GM18868 (cell line): Measurements from ENCODE around the gene CYFIP1.
"Not testable (repeated sequence)": the region's sequence is repeated elsewhere in the genome, so short reads cannot be mapped to it uniquely, and the experiment has no call there.

Experiments used
- ATAC-seq: cut with Tn5 transposase; IDR thresholded peaks from one replicate; pipeline ENCODE4 v1.9.1; 2021; ENCODE audit warnings: mild to moderate bottlenecking, moderate library complexity; ENCODE audit not compliant: unreplicated experiment

CYFIP1 gene

DNA sequence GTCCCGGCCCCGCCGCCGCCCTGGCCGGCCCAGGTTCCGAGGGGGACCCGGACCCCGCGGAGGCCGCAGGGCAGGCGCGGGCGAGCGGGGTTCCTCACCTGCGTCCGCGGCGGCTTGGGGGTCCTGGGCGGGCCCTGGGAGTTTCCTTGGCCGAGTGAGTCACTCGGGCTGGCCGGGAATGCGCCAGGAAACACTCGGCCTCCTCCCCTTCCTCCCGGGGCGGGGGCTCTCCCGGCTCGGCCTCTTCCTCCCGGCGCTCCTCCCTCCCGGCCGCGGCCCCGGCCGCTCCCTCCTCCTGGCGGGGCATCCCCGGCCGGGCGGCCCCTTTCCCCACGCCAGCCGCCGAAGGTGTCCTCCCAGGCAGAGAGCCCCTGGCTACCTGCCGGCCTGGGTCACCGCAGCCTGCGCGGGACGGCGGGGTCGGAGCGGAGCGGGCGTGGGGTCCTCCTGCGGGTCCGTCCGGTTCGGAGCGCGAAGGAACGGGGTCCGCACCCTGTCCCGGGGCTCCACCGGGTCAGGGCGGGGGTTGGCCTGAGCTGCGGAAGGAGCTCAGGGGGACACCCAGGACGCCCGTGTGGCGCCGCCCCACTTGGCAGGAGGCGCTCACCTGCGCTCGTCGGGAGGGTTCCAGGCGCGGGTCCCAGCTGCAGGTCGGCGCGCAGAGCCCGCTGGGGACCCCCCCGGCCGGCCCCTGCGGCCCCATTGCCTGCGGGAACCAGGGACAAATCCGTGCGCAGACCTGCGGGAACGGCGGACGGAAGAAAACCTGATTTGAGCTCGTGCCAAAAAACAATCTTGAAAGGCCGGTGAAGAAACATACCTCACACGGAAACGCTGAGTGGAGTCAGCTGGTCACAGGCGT, at the start of gene CYFIP1:
Gene CYFIP1, minus strand, starts transcription at position 180 of the 862 bp plus-strand sequence. CDS start 33,083 bp downstream, outside the sequence.
- peak; percentile 68 for ATAC-seq

DNA sequence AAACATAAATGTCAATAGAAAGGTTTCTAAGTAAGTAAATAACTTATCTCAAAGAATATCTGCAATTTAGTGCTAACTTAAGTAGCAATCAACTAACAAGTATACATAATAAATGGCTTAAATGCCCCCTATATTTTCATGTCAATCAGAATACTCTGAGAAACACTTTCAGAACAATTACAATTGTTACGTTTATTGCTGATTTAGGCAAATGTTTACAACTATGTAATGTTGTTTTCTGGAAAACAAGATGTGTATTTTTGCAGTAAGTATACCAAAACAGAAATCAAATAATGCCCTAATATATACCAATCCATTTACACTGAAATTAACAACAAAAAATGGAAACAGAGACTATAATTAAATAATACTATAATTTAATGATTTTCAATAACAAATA, 46.0 kb upstream of the CYFIP1 start:
- ATAC-seq: no peak

DNA sequence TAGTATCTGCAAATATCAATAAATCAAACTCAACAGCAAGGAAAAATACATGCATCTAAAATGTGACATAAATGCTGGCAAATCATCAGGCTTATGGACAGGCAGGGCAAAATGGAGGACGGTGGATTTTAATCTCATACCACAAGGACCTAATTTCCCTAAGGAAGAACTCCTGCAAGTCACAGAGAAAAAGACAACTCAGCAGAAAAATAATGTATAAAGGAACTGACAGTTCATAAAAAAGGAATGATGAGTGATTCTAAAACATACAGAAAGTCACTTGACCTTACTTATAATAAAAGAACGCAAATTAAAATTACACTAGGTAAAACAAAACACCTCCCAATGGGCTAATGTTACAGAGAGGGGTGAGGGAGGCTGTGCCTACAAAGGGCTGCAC, 42.0 kb upstream of the CYFIP1 start:
- ATAC-seq: no peak

DNA sequence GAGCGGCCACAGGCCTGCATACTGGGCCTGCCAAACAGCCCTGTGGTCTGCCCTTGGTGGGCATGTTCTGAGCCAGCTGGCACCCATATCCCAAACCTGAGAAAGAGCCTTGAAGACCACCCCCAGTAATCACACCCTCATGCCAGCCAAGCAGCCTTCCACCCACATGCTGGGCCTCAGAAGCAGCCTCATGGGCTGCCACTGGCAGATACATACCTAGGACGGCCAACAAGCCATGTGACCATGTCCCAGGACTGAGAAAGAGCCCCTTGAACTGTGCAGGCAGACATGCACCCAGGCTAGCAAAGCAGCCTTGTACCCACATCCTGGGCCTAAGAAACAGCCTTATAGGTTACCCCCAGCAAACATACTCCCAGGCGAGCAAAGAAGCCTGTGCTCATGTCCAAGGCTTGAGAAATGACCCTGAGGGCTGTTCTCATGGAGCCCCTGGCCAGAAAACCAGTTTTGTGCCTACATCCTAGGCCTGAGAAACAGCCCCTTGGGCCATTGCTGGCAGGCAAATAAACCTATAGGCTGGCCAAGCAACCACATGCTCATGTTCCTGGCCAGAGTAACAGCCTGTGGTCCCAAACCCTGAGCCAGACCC, 34.3 kb upstream of the CYFIP1 start:
- ATAC-seq: no peak

DNA sequence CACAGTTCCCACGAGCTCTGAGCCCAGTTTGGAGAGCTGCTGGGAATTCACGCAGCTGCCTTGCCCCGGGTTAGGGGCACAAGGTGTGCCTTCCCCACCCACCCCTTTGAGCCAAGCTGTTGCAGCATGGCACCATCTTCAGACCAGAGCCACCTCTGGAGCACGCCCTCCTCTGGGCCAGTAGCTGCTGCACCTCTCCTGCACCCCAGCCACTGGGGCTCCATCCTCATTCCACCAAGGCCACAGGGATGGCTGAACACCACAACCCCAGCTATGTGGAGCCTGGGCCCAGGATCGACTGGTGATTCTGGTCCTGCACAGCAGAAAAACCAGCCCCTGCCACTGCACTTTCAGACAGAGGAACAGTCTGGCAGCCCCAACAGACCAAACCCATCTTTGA, 33.5 kb upstream of the CYFIP1 start:
- no peak for ATAC-seq

DNA sequence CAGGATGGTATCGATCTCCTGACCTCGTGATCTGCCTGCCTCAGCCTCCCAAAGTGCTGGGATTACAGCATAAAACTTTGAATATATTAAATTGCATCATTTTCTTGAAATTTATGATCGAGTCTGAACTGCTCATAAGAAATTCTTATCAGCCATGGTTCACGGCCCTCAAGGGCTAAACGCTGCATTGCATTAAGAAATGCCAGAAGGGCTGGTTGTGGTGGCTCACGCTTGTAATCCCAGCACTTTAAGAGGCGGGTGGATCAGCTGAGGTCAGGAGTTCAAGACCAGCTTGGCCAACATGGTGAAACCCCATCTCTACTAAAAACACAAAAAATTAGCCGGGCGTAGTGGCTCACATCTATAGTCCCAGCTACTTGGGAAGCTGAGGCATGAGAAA, 32.4 kb upstream of the CYFIP1 start:
- not testable (repeated sequence) for ATAC-seq

DNA sequence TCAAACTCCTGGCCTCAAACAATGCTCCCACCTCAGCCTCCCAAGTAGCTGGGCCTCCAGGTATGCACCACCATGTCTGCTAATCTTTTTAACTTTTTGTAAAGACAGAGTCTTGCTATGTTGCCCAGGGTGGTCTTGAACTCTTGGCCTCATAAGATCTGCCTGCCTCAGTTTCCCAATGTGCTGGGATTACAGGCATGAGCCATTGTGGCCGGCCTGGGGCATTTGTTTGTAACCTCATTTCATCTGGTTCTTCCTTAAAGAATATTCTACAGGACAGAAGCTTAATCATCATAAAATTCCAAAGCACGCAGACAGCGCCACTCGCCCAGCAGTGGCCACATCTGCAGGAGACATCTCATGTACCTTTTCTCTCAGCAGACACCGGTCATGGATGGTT, 23.6 kb upstream of the CYFIP1 start:
- no peak for ATAC-seq

DNA sequence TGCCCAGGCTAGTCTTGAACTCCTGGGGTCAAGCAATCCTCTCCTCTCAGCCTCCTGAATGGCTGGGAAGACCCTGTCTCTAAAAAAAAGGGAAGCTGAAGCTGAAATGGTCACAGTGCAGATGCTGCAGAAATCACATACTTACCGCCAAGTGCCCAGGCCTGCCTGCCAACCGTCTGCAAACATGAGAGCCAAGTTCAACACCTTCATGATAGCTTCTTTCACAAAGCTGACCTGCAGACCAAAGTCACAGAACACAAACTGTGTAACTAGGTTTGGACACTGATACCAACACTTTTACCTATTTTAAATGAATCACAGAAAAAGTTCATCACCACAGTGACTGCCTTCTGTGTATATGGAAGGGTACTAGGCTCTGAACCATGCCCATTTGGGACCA, 22.8 kb upstream of the CYFIP1 start:
- no peak for ATAC-seq

DNA sequence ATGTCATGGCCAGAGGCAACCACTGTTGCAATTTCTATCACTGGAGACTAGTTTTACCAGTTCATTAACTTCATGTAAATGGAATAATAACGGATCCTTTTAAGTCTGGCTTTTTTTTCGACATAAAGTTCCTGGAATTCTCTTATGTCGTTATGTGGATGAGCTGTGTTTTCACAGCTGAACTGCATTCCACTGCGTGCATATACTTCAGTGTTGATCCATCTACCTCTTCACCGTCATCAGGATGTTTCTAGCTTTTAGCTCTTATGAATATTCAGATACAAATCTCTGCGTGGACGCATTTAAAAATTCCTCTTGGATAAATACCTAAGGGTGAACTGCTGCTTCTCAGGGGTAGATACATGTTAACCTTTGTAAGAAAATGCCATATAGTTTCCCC, 15.6 kb upstream of the CYFIP1 start:
- ATAC-seq: no peak

DNA sequence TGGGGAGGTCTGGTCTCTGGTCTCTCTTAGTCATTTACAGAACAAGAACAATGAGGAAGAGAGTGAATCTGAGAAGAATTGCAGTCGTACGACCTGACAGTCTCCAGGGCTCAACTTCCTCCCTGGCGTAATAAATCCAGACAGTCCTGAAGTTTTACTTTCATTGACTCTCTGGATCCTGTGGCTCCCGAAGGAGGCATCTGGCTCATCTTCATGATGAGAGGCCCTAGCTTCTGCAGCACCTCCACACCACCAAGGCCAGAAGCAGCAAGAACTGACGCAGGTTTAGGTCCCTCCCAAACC, 11.8 kb upstream of the CYFIP1 start:
- no peak for ATAC-seq

DNA sequence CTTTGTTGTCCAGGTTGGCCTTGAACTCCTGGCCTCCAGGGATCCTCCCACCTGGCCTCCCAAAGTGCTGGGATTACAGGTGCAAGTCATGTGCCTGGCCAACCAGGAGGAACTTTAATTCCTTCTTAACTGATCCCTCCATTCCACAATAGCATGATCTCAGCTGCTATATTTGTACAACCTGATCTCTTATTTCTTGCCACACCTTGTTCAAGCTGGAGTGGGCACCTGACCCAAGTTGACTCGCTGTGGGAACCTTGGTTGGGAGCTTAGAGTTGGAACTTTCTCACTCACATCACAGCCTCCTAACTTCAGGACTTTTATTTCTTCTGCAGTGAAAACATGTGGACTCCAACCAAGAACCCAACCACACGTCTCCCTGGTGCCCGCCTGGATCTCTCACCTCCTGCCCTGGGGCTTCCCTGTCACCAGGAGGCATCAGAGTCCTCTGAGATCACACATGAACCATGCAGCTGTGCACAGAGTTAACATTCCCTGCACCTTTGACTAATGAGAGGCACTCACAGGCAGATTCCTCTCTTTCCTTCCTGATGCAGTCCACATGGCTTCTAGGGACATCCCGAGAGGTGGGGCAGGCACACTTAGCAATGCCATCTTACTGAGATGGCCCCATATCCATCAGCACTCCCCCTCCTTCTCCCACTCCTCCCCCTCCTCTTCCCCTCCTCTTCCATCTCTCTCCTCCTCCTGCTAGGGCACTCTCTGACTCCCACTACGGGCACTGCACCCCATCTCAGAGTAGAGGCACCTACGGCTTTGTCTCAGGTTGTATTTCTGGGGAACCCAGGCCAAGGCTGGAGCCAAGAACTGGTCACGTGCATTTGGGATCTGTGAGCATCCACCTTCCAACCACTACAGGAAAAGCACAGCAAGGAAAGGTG, 9.7 kb upstream of the CYFIP1 start:
- ATAC-seq: no peak

DNA sequence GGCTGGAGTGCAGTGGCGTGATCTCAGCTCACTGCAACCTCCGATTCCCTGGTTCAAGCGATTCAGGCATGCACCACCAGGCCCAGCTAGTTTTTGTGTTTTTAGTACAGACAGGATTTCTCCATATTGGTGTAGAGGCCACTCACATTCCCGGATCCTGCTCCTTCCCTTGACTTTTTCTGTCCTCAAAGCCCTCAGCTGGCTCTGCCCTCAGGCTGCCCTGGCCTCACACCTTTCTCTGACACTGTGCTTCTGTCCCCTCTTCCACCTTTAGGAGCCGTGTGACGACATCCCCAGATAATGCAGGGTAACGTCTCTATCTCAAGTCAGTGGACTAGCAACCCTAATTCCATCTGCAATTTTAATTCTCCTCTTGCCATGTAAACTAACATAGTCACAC, 8.6 kb upstream of the CYFIP1 start:
- ATAC-seq: no peak

DNA sequence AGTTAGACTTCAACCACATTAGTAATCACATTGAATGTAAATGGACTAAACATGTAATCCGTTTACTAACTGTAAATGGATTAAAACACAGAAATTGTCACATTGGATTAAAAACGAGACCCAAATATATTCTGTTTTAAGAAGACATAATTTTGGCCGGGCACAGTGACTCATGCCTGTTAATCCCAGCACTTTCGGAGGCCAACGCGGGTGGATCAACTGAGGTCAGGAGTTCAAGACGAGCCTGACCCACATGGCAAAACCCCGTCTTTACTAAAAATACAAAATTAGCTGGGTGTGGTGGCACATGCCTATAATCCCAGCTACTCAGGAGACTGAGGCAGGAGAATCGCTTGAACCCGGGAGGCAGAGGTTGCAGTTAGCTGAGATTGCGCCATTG, 1.8 kb upstream of the CYFIP1 start:
- not testable (repeated sequence) for ATAC-seq

DNA sequence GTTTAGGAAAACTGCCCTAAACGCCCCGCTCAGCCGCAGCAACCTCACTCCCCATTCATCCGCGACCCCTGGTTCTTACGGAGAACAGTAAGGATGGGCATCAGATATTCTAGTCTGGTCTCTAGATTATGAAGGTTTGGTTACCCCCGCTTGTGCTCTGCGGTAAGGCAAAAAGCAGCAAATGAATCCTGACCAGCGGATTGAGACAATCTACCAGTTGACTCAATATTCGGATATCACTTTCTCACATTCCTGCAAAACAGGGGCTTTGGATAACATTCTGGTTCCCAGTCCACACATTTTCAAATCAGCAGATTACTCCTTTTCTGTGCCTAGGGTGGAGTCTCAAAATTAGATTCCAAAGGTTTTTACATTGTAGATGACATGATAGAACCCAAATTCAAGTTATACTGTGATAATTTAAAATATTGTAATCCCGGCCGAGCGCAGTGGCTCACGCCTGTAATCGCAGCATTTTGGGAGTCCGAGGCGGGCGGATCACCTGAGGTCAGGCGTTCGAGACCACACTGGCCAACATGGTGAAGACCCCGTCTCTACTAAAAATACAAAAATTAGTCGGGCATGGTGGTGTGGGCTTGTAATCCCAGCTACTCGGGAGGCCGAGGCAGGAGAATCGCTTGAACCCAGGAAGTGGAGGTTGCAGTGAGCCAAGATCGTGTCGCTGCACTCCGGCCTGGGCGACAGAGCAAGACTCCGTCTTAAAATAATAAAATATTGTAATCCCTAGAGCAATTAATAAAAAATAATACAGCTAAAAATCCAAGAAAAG, 1.1 kb upstream of the CYFIP1 start:
- ATAC-seq: no peak

DNA sequence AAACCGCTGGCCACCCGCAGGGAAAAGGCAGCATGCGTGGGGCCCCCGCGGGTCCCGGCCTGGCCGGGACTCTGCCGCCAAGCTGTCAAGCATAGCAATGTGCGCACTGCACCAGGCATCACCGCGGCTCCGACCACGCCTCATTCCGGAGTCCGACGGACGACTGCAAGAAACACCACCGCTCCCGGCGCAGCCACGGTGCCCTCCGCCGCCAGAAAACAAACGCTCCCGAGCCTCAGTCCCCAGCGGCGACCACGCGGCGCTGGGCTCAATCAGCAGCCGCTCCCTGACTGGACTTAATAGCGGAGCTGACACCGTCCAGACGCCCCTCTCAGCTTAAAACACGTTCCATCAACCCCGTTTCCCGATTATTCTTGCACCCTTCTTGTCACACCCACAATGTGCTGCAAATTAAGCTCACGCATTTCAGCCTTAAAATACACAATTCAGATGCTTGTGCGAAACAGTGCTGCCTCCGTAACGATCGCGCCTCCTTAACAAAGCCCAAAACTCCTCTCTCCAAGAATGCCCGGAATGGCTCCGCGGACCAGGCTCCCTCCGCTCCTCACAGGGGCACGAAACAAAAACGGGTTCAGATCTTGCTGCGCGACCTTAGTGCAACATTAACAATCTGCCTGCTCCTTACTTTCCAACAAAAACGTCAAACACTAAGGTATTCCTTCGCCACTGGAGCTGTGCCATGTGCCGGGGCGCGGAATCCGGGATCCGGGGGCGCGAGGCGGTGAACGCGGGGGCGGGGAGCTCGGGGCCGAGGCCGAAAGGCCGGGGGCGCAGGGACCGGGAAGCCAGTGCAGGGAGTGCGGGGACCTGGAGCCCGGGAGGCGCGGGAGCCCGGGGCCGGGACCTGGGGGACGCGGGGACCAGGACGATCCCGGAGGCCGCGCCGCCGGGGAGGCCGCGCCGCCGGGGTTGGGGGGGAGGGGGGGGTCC, 655 bp downstream of the CYFIP1 start:
- ATAC-seq: peak; percentile 55

DNA sequence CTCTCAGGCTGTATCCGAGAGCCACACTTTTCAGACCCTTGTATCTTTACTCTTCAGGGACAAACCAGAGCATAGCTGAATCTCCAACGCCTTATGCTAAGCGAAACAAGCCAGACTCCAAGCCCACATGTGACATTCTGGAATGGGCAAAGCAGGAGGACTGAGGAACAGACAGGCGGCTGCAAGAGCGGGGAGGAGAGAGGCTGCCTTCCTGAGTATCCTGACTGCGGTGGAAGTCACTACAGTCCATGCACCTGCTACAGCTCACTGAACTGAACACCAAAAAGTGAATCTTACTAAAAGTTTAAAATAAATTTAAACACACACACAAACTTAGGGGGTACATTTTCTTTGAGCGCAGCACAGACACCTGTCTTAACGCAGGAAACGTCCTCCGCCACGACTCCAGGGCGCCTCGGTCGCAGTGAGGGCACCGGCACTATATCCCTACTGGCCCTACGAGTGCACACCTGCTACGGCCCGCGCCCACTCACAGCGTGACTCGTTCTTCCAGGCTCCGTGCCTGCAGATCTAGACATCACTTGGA, 1.4 kb downstream of the CYFIP1 start:
- ATAC-seq: peak; percentile 32

DNA sequence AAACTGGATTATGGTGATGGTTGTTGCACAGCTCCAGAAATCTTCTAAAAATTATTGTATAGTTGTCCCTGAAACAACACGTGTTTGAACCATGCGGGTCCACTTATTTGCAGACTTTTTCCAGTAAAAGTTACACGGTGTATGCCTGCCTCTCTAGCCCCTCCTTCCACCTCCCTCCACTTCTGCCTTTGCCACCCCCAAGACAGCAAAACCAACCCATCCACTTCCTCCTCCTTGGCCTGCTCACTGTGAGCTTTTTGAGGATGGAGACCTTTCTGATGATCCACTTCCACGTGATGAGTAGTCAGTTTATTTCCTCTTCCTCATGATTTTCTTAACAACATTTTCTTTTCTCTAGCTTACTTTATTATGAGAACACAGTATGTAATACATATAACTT, 5.4 kb downstream of the CYFIP1 start:
- no peak for ATAC-seq

DNA sequence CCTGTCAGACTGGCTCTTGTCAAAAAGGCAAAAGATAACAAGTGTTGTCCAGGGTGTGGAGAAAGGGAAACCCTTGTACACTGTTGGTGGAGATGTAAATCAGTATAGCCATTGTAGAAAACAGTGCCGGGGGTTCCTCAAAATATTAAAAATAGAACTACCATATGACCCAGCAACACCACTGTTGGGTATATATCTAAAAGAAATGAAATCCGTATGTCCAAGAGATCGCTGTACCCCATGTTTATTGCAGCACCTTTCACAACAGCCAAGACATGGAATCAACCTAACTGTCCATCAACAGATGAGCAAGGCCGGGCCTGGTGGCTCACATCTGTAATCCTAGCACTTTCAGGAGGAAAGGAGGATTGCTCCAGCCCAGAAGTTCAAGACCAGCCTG, 6.2 kb downstream of the CYFIP1 start:
- no peak for ATAC-seq

DNA sequence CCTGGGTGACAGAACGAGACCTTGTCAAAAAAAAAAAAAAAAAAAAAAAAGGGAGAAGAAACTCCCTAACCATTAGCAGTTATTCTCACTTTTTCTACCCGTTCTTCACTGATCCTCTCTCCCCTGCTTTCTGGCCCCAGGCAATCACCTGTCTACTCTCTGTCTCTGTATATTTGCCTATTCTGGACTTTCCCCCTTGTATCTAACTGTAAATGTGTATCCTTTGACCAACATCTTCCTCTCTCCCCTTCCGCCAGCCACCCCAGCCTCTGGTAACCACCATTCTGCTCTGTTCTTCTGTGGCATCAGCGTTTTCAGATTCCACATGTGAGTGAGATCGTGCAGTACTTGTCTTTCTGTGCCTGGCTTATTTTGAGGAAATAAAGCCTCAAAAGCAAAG, 6.9 kb downstream of the CYFIP1 start:
- peak; percentile 96 for ATAC-seq
